OCI-LY7 (cell line): ENCODE measurements around the gene TAOK2. TPM values are rescaled to one million over a fixed set of nuclear protein-coding genes. Genes with fewer than 3 reads are reported as not detected.

ENCODE experiments used
- BruUV-seq: library from RNA; stranded (reverse); fragments of 400-500 nt; replicated peaks from 2 replicates; lab custom pipeline; 2021; lab: Mats Ljungman, UMichigan
- CTCF ChIA-PET: fragments of 300-600 bp; sonication (Branson Sonifier 250); formaldehyde crosslinking; loops from one replicate; lab custom pipeline; 2022; ENCODE audit warnings: antibody characterized with exemption; ENCODE audit not compliant: unreplicated experiment; lab: Charles Lee
- POLR2A ChIA-PET: fragments of 300-600 bp; sonication (Branson Sonifier 250); formaldehyde crosslinking; loops from one replicate; lab custom pipeline; 2022; ENCODE audit warnings: antibody characterized with exemption; lab: Charles Lee
- DNase-seq: peaks from one replicate; pipeline ENCODE4 v3.0.0-alpha.2; 2015; ENCODE audit warnings: low spot score
- H2AFZ ChIP-seq: fragments of 200-600 bp; sonication (generic), shearing (Covaris generic); 2 replicates; pipeline ENCODE4 v1.6.1; 2014; ENCODE audit warnings: mild to moderate bottlenecking, antibody characterized with exemption, low read length, moderate library complexity
- H3K27ac ChIP-seq: fragments of 200-600 bp; sonication (generic); 2 replicates; pipeline ENCODE4 v1.5.1; 2014; ENCODE audit warnings: mixed run types, low read depth, mild to moderate bottlenecking, moderate library complexity, low read length, inconsistent platforms; ENCODE audit not compliant: poor library complexity, severe bottlenecking
- H3K36me3 ChIP-seq: fragments of 200-600 bp; sonication (generic); 2 replicates; pipeline ENCODE4 v1.6.1; 2014; ENCODE audit warnings: mild to moderate bottlenecking, antibody characterized with exemption, low read length, moderate library complexity, mixed read lengths; ENCODE audit not compliant: insufficient read depth
- H3K4me1 ChIP-seq: fragments of 200-600 bp; sonication (generic); 2 replicates; pipeline ENCODE4 v1.5.1; 2014; ENCODE audit warnings: mild to moderate bottlenecking, low read length; ENCODE audit not compliant: insufficient read depth, poor library complexity, severe bottlenecking
- H3K4me2 ChIP-seq: fragments of 200-600 bp; sonication (generic); 2 replicates; pipeline ENCODE4 v1.6.1; 2014; ENCODE audit warnings: mild to moderate bottlenecking, low read length
- H3K4me3 ChIP-seq: fragments of 200-600 bp; sonication (generic); 2 replicates; pipeline ENCODE4 v1.5.1; 2014; ENCODE audit warnings: mild to moderate bottlenecking, low read depth, low read length; ENCODE audit not compliant: poor library complexity, severe bottlenecking
- H3K79me2 ChIP-seq: fragments of 200-600 bp; sonication (generic); 2 replicates; pipeline ENCODE4 v1.6.1; 2016; ENCODE audit warnings: low read depth, mild to moderate bottlenecking, low read length, moderate library complexity, mixed read lengths; ENCODE audit not compliant: insufficient read depth
- H3K9me2 ChIP-seq: fragments of 200-600 bp; sonication (generic); 2 replicates; pipeline ENCODE4 v1.6.1; 2016; ENCODE audit warnings: mild to moderate bottlenecking, low read length, mixed read lengths; ENCODE audit not compliant: insufficient read depth
- H3K9me3 ChIP-seq: fragments of 200-600 bp; sonication (generic); 2 replicates; pipeline ENCODE4 v1.6.1; 2014; ENCODE audit warnings: mild to moderate bottlenecking, mixed run types, low read length, mixed read lengths
- H4K20me1 ChIP-seq: fragments of 200-600 bp; sonication (generic); 2 replicates; pipeline ENCODE4 v1.6.1; 2014; ENCODE audit warnings: mild to moderate bottlenecking, antibody characterized with exemption, low read length, moderate library complexity, mixed read lengths; ENCODE audit not compliant: insufficient read depth
- CTCF ChIP-seq: fragments of 200-600 bp; sonication (generic); conservative IDR thresholded peaks from 2 replicates; pipeline ENCODE4 v1.5.1; 2014; ENCODE audit warnings: mild to moderate bottlenecking, antibody characterized with exemption, low read length, moderate library complexity, mixed read lengths
- EZH2phosphoT487 ChIP-seq: fragments of 200-600 bp; sonication (generic); IDR thresholded peaks from 2 replicates; pipeline ENCODE4 v1.6.1; 2018; ENCODE audit warnings: low read depth, borderline replicate concordance, mild to moderate bottlenecking, mixed run types, antibody characterized with exemption, low read length, moderate library complexity, mixed read lengths
- intact Hi-C: fragments of 100-400 bp; cut with micrococcal nuclease; formaldehyde crosslinking; loops from one replicate; pipeline ENCODE4 v1.10.0; 2022; ENCODE audit not compliant: unreplicated experiment
- total RNA-seq, 2 experiments: library from RNA; depleted of rRNA in 1 of 2; stranded (reverse); fragments of >200 nt in 1 of 2; shearing (Covaris generic) in 1 of 2; gene quantifications; 2 replicates each; pipeline ENCODE4 v1.2.3, GENCODE V29; 2014 to 2022

The TAOK2 gene
- total RNA-seq, 2 experiments from 2014 or later, result 31.7 to 45.0 TPM

- ChIA-PET POLR2A (no interaction called here), CTCF (no interaction called here)
- Histone ChIP-seq H3K9me3 (no peaks in the 10 kb centered on the region), H4K20me1 (no peaks in the 10 kb centered on the region), H3K79me2 (no peaks in the 10 kb centered on the region), H3K36me3 (peaks cover 15% of the 10 kb centered on the region; the same call in 1 of the 2 replicates), H3K4me1 (peaks cover under 1% of the 10 kb centered on the region), H3K27ac (no peak overlapping the region), H3K4me2 (no peak overlapping the region), H2AFZ (no peak overlapping the region), H3K9me2 (no peaks in the 10 kb centered on the region), H3K4me3 (no peak overlapping the region)
- intact Hi-C loops, result no loop called here
- no peak for TF ChIP-seq EZH2phosphoT487
- no peak for TF ChIP-seq CTCF
- DNase-seq, result no peak
- BruUV-seq, result no TSS peak
Observed at GRCh38 chr16:30006095-30006473, 32.4 kb downstream of the TAOK2 start.

GRCh38 chr16:30006659-30007377 lies 33.1 kb downstream of the TAOK2 start:
- POLR2A ChIA-PET, result no interaction called here
- H3K27ac ChIP-seq, result no peak overlapping the region
- intact Hi-C loops, result no loop called here

More at GRCh38 chr16:30006659-30007377, 33.1 kb downstream of the TAOK2 start:
- Histone ChIP-seq H3K9me3 (no peaks in the 10 kb centered on the region), H3K4me2 (no peak overlapping the region), H3K4me1 (peaks cover 2% of the 10 kb centered on the region), H3K9me2 (no peaks in the 10 kb centered on the region), H2AFZ (no peak overlapping the region), H4K20me1 (no peaks in the 10 kb centered on the region), H3K36me3 (peaks cover 15% of the 10 kb centered on the region; the same call in 1 of the 2 replicates), H3K4me3 (no peak overlapping the region), H3K79me2 (no peaks in the 10 kb centered on the region)
- DNase-seq, result no peak
- no peak for TF ChIP-seq CTCF
- TF ChIP-seq EZH2phosphoT487, result no peak
- CTCF ChIA-PET, result no interaction called here
- BruUV-seq, result no TSS peak
